ENCODE results near the gene SH3RF1. TPM values are rescaled to one million over a fixed set of nuclear protein-coding genes. Genes with fewer than 3 reads are reported as not detected.
"Not testable (repeated sequence)": the region's sequence is repeated elsewhere in the genome, so short reads cannot be mapped to it uniquely, and the experiment has no call there.

The SH3RF1 gene
- total and polyA plus RNA-seq, 8 donors, result 4.0 to 30.6 (median 12.7) TPM

GRCh38 chr4:169184686-169185085, 86.1 kb downstream of the SH3RF1 start:
- ATAC-seq, result no peak

GRCh38 chr4:169184236-169184635, 86.5 kb downstream of the SH3RF1 start:
- Histone ChIP-seq H3K27me3 (no peaks in the 10 kb centered on the region), H3K9me3 (no peaks in the 10 kb centered on the region), H3K4me3 (no peak overlapping the region), H3K36me3 (no peaks in the 10 kb centered on the region), H3K4me1 (peaks cover 0 to 31% (median 13%) of the 10 kb centered on the region in 3 donors), H3K27ac (peak overlapping the region in 2 of 4 donors; percentile 31 to 39)
- TF ChIP-seq CTCF (IDR thresholded peaks at IDR 0.05), result no peak
- no peak for DNase-seq
- peak in 2 of 4 donors; percentile 11 to 23 for ATAC-seq
- intact Hi-C loops (cut with DNase I), result no loop called here
- 69 to 70% methylated on average over 3 of the region's 3 CpGs for WGBS, 2 donors
- no peak for FAIRE-seq

More at GRCh38 chr4:169184686-169185085, 86.1 kb downstream of the SH3RF1 start:
- DNase-seq, result no peak
- H3K27ac ChIP-seq, result peak overlapping the region in 2 of 4 donors; percentile 6 to 46
- WGBS, 2 donors, result 37 to 54% methylated on average over 3 of the region's 3 CpGs
- intact Hi-C loops (cut with DNase I), result no loop called here
- TF ChIP-seq CTCF (IDR thresholded peaks at IDR 0.05), result no peak
- no peaks in the 10 kb centered on the region for H3K27me3 ChIP-seq
- H3K36me3 ChIP-seq, result no peaks in the 10 kb centered on the region
- FAIRE-seq, result no peak
- no peaks in the 10 kb centered on the region for H3K9me3 ChIP-seq
- H3K4me3 ChIP-seq, result no peak overlapping the region
- H3K4me1 ChIP-seq, result peaks cover 0 to 31% (median 13%) of the 10 kb centered on the region in 3 donors

GRCh38 chr4:169183581-169183980, 87.2 kb downstream of the SH3RF1 start:
- Histone ChIP-seq H3K27ac (peak overlapping the region in 2 of 4 donors; percentile 8 to 31), H3K4me3 (no peak overlapping the region), H3K4me1 (peaks cover 0 to 27% (median 13%) of the 10 kb centered on the region in 3 donors), H3K9me3 (no peaks in the 10 kb centered on the region), H3K27me3 (no peaks in the 10 kb centered on the region), H3K36me3 (no peaks in the 10 kb centered on the region)
- no peak for TF ChIP-seq CTCF (IDR thresholded peaks at IDR 0.05)
- WGBS, 2 donors, result 44 to 47% methylated on average over 2 of the region's 2 CpGs
- DNase-seq (no peak), ATAC-seq (peak in 3 of 4 donors; percentile 10 to 21 (median 17)), FAIRE-seq (no peak)
- intact Hi-C loops (cut with DNase I), result no loop called here

- H3K4me3 ChIP-seq, result no peak overlapping the region
- no peak for TF ChIP-seq CTCF (IDR thresholded peaks at IDR 0.05)
- intact Hi-C loops (cut with DNase I), result no loop called here
- H3K36me3 ChIP-seq, result no peaks in the 10 kb centered on the region
- no peak for FAIRE-seq
- H3K4me1 ChIP-seq, result peaks cover 3 to 18% (median 6%) of the 10 kb centered on the region in 3 donors
- peak; percentile 60 to 77 (median 70) for ATAC-seq
- no peaks in the 10 kb centered on the region for H3K27me3 ChIP-seq
- no peaks in the 10 kb centered on the region for H3K9me3 ChIP-seq
- DNase-seq, result no peak
- WGBS, 2 donors, result 39 to 43% methylated on average over 13 of the region's 13 CpGs
- H3K27ac ChIP-seq, result peak overlapping the region in 1 of 4 donors; percentile 30
Observed at GRCh38 chr4:169179609-169180521, 90.9 kb downstream of the SH3RF1 start.

GRCh38 chr4:169178092-169178491, 92.7 kb downstream of the SH3RF1 start:
- WGBS, 2 donors, result 92 to 99% methylated on average over 4 of the region's 4 CpGs
- H3K4me1 ChIP-seq; FAIRE-seq; DNase-seq; H3K9me3 ChIP-seq; intact Hi-C loops (cut with DNase I); H3K27me3 ChIP-seq; H3K36me3 ChIP-seq; H3K27ac ChIP-seq; ATAC-seq; H3K4me3 ChIP-seq: not testable (repeated sequence)

All from pancreas (tissue), 10 donors.